ENCODE measurements around the gene IQCF5.

The IQCF5 gene

DNA sequence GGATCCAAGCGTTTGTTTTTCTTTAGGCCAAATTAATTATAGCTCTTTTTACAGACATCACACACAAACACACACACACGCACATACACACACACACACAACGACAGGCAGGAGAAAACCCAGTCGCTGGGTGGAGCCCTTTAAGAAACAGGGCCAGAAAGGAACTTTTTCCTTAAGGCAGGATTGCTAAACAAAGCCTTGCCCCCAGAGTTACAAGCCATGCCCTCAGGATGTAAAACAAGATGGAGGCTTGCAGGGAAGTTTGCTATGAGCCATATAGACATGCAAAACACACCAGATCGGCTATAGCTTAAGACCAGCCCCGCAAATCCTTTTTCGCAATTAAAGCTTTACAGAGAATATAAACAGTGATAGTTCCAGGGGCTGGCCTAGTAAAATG lies 30.3 kb downstream of the IQCF5 start:
- H3K9ac ChIP-seq: no peak overlapping the region
- no peaks in the 10 kb centered on the region for H3K79me2 ChIP-seq (ENCODE audit: insufficient read depth, low read depth)
- H3K4me2 ChIP-seq: no peak overlapping the region
- H3K27ac ChIP-seq: no peak overlapping the region
- no peak overlapping the region for H2AFZ ChIP-seq (ENCODE audit: low read depth)
- H4K20me1 ChIP-seq (ENCODE audit: insufficient read depth): no peaks in the 10 kb centered on the region
- H3K4me1 ChIP-seq (ENCODE audit: low read depth, poor library complexity, severe bottlenecking): no peaks in the 10 kb centered on the region
- TF ChIP-seq, protein P1, sequence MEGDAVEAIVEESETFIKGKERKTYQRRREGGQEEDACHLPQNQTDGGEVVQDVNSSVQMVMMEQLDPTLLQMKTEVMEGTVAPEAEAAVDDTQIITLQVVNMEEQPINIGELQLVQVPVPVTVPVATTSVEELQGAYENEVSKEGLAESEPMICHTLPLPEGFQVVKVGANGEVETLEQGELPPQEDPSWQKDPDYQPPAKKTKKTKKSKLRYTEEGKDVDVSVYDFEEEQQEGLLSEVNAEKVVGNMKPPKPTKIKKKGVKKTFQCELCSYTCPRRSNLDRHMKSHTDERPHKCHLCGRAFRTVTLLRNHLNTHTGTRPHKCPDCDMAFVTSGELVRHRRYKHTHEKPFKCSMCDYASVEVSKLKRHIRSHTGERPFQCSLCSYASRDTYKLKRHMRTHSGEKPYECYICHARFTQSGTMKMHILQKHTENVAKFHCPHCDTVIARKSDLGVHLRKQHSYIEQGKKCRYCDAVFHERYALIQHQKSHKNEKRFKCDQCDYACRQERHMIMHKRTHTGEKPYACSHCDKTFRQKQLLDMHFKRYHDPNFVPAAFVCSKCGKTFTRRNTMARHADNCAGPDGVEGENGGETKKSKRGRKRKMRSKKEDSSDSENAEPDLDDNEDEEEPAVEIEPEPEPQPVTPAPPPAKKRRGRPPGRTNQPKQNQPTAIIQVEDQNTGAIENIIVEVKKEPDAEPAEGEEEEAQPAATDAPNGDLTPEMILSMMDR (conservative IDR thresholded peaks at IDR 0.05; ENCODE audit: low read depth, low read length): no peak
- no peaks in the 10 kb centered on the region for H3K27me3 ChIP-seq (ENCODE audit: insufficient read depth, low read depth)
- H3K4me3 ChIP-seq (IDR thresholded peaks at IDR 0.05; ENCODE audit: insufficient read depth, low read depth, low read length): no peak overlapping the region
- no peaks in the 10 kb centered on the region for H3K36me3 ChIP-seq (ENCODE audit: insufficient read depth)

DNA sequence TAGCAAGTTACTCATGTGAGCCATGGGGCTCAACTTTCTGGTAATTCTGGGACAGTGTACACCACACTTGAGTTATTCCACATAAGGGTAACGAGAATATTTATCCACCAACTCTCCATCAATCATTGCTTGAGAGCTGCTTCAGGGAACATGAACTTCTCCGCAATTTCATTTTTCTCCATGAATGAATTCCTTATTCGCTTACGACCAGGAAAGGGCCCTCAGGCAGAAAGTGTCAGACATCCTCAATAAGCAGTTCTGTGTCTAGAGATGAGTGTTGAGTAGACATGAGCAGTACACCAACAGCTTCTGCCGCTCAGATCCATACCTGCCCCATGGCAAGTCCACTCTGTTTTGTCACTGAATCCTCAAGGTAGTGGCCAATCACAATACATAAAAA lies 38.8 kb downstream of the IQCF5 start:
- Histone ChIP-seq H3K27me3 (ENCODE audit: insufficient read depth, low read depth) (no peaks in the 10 kb centered on the region), H3K36me3 (ENCODE audit: insufficient read depth) (no peaks in the 10 kb centered on the region), H3K27ac (no peak overlapping the region), H4K20me1 (ENCODE audit: insufficient read depth) (no peaks in the 10 kb centered on the region), H3K79me2 (ENCODE audit: insufficient read depth, low read depth) (no peaks in the 10 kb centered on the region), H3K4me3 (IDR thresholded peaks at IDR 0.05; ENCODE audit: insufficient read depth, low read depth, low read length) (no peak overlapping the region), H3K9ac (no peak overlapping the region), H3K4me1 (ENCODE audit: low read depth, poor library complexity, severe bottlenecking) (no peaks in the 10 kb centered on the region), H3K4me2 (no peak overlapping the region), H2AFZ (ENCODE audit: low read depth) (no peak overlapping the region)
- TF ChIP-seq, protein P1 (conservative IDR thresholded peaks at IDR 0.05; ENCODE audit: low read depth, low read length): no peak

DNA sequence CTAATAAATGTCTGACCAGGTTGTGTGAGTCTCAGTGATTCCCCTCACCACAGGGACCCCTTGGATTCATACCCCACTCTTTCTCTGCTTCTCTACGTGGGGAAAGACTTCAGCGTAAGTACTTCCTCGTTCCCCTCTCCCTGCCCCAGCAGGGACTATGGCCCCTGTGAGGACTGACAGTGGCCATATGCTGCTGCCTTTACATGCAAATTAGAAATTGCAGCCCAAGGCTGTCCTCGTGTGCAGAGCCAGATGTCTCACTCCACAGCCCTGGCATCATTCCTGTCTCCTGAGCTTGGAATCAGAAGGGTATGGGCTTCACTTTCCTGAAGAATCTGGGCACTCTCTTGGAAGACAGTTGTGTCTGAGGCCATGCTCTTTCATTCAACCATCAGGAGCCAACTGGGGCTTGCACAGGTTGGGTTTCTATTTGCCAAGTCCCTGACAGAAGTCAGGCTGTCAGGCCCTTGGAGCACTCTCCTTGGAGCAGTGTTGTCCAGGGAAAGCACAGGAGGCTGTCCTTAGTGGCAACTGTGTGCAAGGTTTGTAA lies 44.5 kb downstream of the IQCF5 start:
- no peak overlapping the region for H3K4me2 ChIP-seq
- H4K20me1 ChIP-seq (ENCODE audit: insufficient read depth): no peaks in the 10 kb centered on the region
- no peaks in the 10 kb centered on the region for H3K27me3 ChIP-seq (ENCODE audit: insufficient read depth, low read depth)
- H3K9ac ChIP-seq: no peak overlapping the region
- no peaks in the 10 kb centered on the region for H3K36me3 ChIP-seq (ENCODE audit: insufficient read depth)
- TF ChIP-seq, protein P1 (conservative IDR thresholded peaks at IDR 0.05; ENCODE audit: low read depth, low read length): no peak
- no peak overlapping the region for H3K4me3 ChIP-seq (IDR thresholded peaks at IDR 0.05; ENCODE audit: insufficient read depth, low read depth, low read length)
- H2AFZ ChIP-seq (ENCODE audit: low read depth): no peak overlapping the region
- no peaks in the 10 kb centered on the region for H3K4me1 ChIP-seq (ENCODE audit: low read depth, poor library complexity, severe bottlenecking)
- H3K79me2 ChIP-seq (ENCODE audit: insufficient read depth, low read depth): no peaks in the 10 kb centered on the region
- no peak overlapping the region for H3K27ac ChIP-seq

DNA sequence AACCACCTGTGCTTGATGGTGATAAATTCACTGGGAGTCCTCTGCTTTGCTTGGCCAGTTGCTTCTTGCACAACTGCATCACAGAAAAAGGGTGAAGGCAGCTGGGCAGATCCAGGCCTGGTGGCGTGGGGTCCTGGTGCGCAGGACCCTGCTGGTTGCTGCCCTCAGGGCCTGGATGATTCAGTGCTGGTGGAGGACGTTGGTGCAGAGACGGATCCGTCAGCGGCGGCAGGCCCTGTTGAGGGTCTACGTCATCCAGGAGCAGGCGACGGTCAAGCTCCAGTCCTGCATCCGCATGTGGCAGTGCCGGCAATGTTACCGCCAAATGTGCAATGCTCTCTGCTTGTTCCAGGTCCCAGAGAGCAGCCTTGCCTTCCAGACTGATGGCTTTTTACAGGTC lies 45.1 kb downstream of the IQCF5 start:
- no peaks in the 10 kb centered on the region for H3K36me3 ChIP-seq (ENCODE audit: insufficient read depth)
- TF ChIP-seq, protein P1 (conservative IDR thresholded peaks at IDR 0.05; ENCODE audit: low read depth, low read length): no peak

More for the DNA sequence above, 45.1 kb downstream of the IQCF5 start:
- no peaks in the 10 kb centered on the region for H4K20me1 ChIP-seq (ENCODE audit: insufficient read depth)
- H3K27ac ChIP-seq: no peak overlapping the region
- no peak overlapping the region for H3K9ac ChIP-seq
- no peaks in the 10 kb centered on the region for H3K79me2 ChIP-seq (ENCODE audit: insufficient read depth, low read depth)
- no peaks in the 10 kb centered on the region for H3K4me1 ChIP-seq (ENCODE audit: low read depth, poor library complexity, severe bottlenecking)
- H3K4me2 ChIP-seq: no peak overlapping the region
- H3K4me3 ChIP-seq (IDR thresholded peaks at IDR 0.05; ENCODE audit: insufficient read depth, low read depth, low read length): no peak overlapping the region
- no peak overlapping the region for H2AFZ ChIP-seq (ENCODE audit: low read depth)
- H3K27me3 ChIP-seq (ENCODE audit: insufficient read depth, low read depth): no peaks in the 10 kb centered on the region
